PC-3 (cell line): ENCODE data around the gene SELENOV.

ENCODE experiments used
- CTCF ChIP-seq: fragments of 300-600 bp; sonication (generic); conservative IDR thresholded peaks from 2 replicates; pipeline ENCODE4 v1.5.1; 2017; ENCODE audit warnings: antibody characterized with exemption, low read depth, mild to moderate bottlenecking, low read length
- EZH2 ChIP-seq: fragments of 300-600 bp; sonication (generic); IDR thresholded peaks from one replicate; pipeline ENCODE4 v1.6.1; 2017; ENCODE audit warnings: antibody characterized with exemption, mild to moderate bottlenecking, low read length; ENCODE audit not compliant: unreplicated experiment
- EZH2phosphoT487 ChIP-seq: fragments of 300-600 bp; sonication (generic); IDR thresholded peaks from 2 replicates; pipeline ENCODE4 v1.6.1; 2018; ENCODE audit warnings: mild to moderate bottlenecking, antibody characterized with exemption, low read length, borderline replicate concordance

DNA sequence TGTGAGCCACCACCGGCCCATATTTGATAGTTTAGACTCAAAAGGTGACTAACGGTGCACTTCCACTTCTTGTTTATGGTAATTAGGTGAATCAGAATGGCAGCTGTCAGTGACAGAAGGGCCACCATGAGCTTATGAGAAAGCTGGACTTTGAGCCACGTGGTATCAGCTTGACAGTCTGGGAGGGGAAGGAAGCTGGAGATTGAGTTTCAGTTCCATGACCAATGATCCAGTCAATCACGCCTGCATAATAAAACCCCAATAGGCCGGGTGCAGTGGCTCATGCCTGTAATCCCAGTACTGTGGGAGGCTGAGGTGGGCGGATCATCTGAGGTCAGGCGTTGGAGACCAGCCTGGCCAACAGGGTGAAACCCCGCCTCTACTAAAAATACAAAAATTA is 9.6 kb downstream of the SELENOV start:
- no peak for TF ChIP-seq EZH2phosphoT487
- no peak for TF ChIP-seq CTCF
- no peak for TF ChIP-seq EZH2
